Measurements from ENCODE around the gene PIN4.

PIN4 gene

GRCh38 chrX:72230290-72230689 lies 48.7 kb downstream of the PIN4 start:
- DNase-seq (ENCODE audit: low read depth), result no peak
- TF ChIP-seq CTCF (conservative IDR thresholded peaks at IDR 0.05; ENCODE audit: low read depth, low read length), result no peak
- H3K4me3 ChIP-seq (ENCODE audit: low read depth, low read length), result no peak overlapping the region

- DNase-seq (ENCODE audit: low read depth), result no peak
- no peak for TF ChIP-seq CTCF (conservative IDR thresholded peaks at IDR 0.05; ENCODE audit: low read depth, low read length)
- no peak overlapping the region for H3K4me3 ChIP-seq (ENCODE audit: low read depth, low read length)
Observed at GRCh38 chrX:72236841-72237240, 55.3 kb downstream of the PIN4 start.

- no peak overlapping the region for H3K4me3 ChIP-seq (ENCODE audit: low read depth, low read length)
- no peak for DNase-seq (ENCODE audit: low read depth)
- no peak for TF ChIP-seq CTCF (conservative IDR thresholded peaks at IDR 0.05; ENCODE audit: low read depth, low read length)
Observed at GRCh38 chrX:72238183-72238582, 56.6 kb downstream of the PIN4 start.

- TF ChIP-seq CTCF (conservative IDR thresholded peaks at IDR 0.05; ENCODE audit: low read depth, low read length), result no peak
- DNase-seq (ENCODE audit: low read depth), result peak; percentile 91
- H3K4me3 ChIP-seq (ENCODE audit: low read depth, low read length), result peak within 1 kb of the TSS; percentile 53
Observed at GRCh38 chrX:72238721-72239475, 57.3 kb downstream of the PIN4 start, which contains the start of gene ERCC6L. TSS of gene ERCC6L (minus strand) at chrX:72239027. CDS start at chrX:72238911, 116 bp downstream.

- no peak for DNase-seq (ENCODE audit: low read depth)
- H3K4me3 ChIP-seq (ENCODE audit: low read depth, low read length), result no peak overlapping the region
- TF ChIP-seq CTCF (conservative IDR thresholded peaks at IDR 0.05; ENCODE audit: low read depth, low read length), result no peak
Observed at GRCh38 chrX:72240976-72241375, 59.4 kb downstream of the PIN4 start.

GRCh38 chrX:72243472-72243871 lies 61.9 kb downstream of the PIN4 start:
- no peak overlapping the region for H3K4me3 ChIP-seq (ENCODE audit: low read depth, low read length)
- DNase-seq (ENCODE audit: low read depth), result peak; percentile 61
- no peak for TF ChIP-seq CTCF (conservative IDR thresholded peaks at IDR 0.05; ENCODE audit: low read depth, low read length)
